Fibroblast of lung (primary cell): ENCODE measurements around the gene FOXM1. TPM values are rescaled to one million over a fixed set of nuclear protein-coding genes. Genes with fewer than 3 reads are reported as not detected.
"Not testable (repeated sequence)": the region's sequence is repeated elsewhere in the genome, so short reads cannot be mapped to it uniquely, and the experiment has no call there.

Experiments used
- DNase-seq, 2 donors: peaks; one replicate each; pipeline versions ENCODE4 v3.0.0 to v3.0.0-alpha.2; 2010; ENCODE audit warnings: low read depth in 2 of 2
- H2AFZ ChIP-seq: 2 replicates; pipeline ENCODE4 v1.5.1; 2012; ENCODE audit warnings: low read length, control low read depth, inconsistent platforms
- H3K27ac ChIP-seq: 2 replicates; pipeline ENCODE4 v1.5.1; 2011; ENCODE audit warnings: low read length, control low read depth; ENCODE audit not compliant: insufficient read depth
- H3K27me3 ChIP-seq: 2 replicates; pipeline ENCODE4 v1.5.1; 2011; ENCODE audit warnings: mild to moderate bottlenecking, low read length; ENCODE audit not compliant: control insufficient read depth, insufficient read depth
- H3K36me3 ChIP-seq: 2 replicates; pipeline ENCODE4 v1.5.1; 2011; ENCODE audit warnings: low read length; ENCODE audit not compliant: control insufficient read depth, insufficient read depth
- H3K4me1 ChIP-seq: 2 replicates; pipeline ENCODE4 v1.5.1; 2011; ENCODE audit warnings: low read length; ENCODE audit not compliant: control insufficient read depth, insufficient read depth; ENCODE audit errors: extremely low read depth
- H3K4me2 ChIP-seq: 2 replicates; pipeline ENCODE4 v1.5.1; 2011; ENCODE audit warnings: low read length, control low read depth; ENCODE audit not compliant: insufficient read depth; ENCODE audit errors: extremely low read depth
- H3K4me3 ChIP-seq, 4 experiments: fragments of 200-600 bp in 1 of 4; sonication (generic) in 1 of 4; replicated peaks in 1 of 4; 2 replicates each; pipeline ENCODE4 v1.5.1; 2011 to 2016; ENCODE audit warnings: low read length in 4 of 4, low read depth in 3 of 4, mild to moderate bottlenecking in 3 of 4, control low read depth in 2 of 4, inconsistent platforms in 1 of 4, mixed read lengths in 1 of 4; ENCODE audit not compliant: insufficient read depth in 1 of 4; ENCODE audit errors: control extremely low read depth in 1 of 4
- H3K79me2 ChIP-seq: 2 replicates; pipeline ENCODE4 v1.5.1; 2012; ENCODE audit warnings: mild to moderate bottlenecking, low read length, inconsistent platforms; ENCODE audit not compliant: control insufficient read depth, insufficient read depth
- H3K9ac ChIP-seq: 2 replicates; pipeline ENCODE4 v1.5.1; 2011; ENCODE audit warnings: mild to moderate bottlenecking, low read length, control low read depth; ENCODE audit not compliant: insufficient read depth
- H3K9me3 ChIP-seq: 2 replicates; pipeline ENCODE4 v1.5.1; 2012; ENCODE audit warnings: low read depth, low read length; ENCODE audit not compliant: control insufficient read depth, insufficient read depth
- H4K20me1 ChIP-seq: 2 replicates; pipeline ENCODE4 v1.5.1; 2011; ENCODE audit warnings: low read length; ENCODE audit not compliant: control insufficient read depth, insufficient read depth; ENCODE audit errors: extremely low read depth
- EZH2 ChIP-seq: IDR thresholded peaks from 2 replicates; pipeline ENCODE4 v1.5.1; 2012; ENCODE audit warnings: low read length, control low read depth, mild to moderate bottlenecking; ENCODE audit errors: missing control alignments
- polyA plus RNA-seq, 2 donors: library from polyadenylated mRNA; depleted of rRNA in 1 of 2; stranded (reverse) in 1 of 2; unstranded in 1 of 2; fragments of >200 nt; gene quantifications; 2 replicates each; pipeline ENCODE4 v1.2.1, GENCODE V29; 2011 to 2012; ENCODE audit warnings: missing spikeins in 1 of 2
- total RNA-seq: library from RNA; depleted of rRNA; stranded (reverse); fragments of >200 nt; gene quantifications from 2 replicates; pipeline ENCODE4 v1.2.1, GENCODE V29; 2014
- TF ChIP-seq, protein P1 (sequence below), 2 donors: IDR thresholded peaks in 1 of 2; conservative IDR thresholded peaks in 1 of 2; 1 replicate in 1 of 2; 2 replicates in 1 of 2; pipeline ENCODE4 v1.5.1; 2011 to 2012; ENCODE audit warnings: low read length in 2 of 2, control low read depth in 1 of 2, inconsistent platforms in 1 of 2, low read depth in 1 of 2, mild to moderate bottlenecking in 1 of 2

Gene FOXM1
- total and polyA plus RNA-seq, 2 donors (not counting 1 experiment from before 2014, with no cell fraction given): 7.3 to 14.6 TPM

DNA sequence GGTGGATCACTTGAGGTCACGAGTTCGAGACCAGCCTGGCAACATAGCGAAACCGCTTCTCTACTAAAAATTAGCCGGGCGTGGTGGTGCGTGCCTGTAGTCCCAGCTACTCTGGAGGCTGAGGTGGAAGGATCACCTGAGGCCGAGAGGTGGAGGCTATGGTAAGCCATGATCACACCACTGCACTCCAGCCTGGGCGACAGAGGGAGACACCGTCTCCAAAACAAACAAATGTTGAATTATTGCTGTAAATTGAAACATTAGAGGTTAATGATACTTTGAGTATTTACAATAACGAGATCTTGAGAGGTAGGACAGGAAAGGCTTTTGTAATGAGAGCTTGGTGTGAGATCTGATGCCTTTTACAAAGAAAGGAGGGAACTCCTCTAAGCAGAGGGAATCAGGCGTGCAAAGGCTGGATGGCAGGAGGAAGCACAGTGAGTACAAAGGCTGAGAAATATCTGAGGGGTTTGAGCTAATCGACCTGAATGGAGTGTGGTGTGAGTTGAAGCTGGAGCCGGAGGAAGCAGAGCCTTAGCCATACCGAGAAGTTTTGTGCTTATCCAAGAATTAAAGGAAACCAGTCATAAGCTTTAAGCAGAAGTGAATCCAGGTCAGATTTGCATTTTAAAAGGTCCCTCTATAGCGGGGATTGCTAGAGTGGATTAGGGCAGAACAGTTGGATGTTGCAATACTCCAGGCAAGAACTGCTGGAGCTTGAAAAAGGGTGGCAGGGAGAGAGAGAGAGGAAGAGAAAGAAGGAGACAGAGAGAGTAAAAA, 1.2 kb upstream of the FOXM1 start:
- Histone ChIP-seq H2AFZ (peak overlapping the region; percentile 11), H4K20me1 (no peaks in the 10 kb centered on the region)
- DNase-seq: peak; percentile 27 to 72

DNA sequence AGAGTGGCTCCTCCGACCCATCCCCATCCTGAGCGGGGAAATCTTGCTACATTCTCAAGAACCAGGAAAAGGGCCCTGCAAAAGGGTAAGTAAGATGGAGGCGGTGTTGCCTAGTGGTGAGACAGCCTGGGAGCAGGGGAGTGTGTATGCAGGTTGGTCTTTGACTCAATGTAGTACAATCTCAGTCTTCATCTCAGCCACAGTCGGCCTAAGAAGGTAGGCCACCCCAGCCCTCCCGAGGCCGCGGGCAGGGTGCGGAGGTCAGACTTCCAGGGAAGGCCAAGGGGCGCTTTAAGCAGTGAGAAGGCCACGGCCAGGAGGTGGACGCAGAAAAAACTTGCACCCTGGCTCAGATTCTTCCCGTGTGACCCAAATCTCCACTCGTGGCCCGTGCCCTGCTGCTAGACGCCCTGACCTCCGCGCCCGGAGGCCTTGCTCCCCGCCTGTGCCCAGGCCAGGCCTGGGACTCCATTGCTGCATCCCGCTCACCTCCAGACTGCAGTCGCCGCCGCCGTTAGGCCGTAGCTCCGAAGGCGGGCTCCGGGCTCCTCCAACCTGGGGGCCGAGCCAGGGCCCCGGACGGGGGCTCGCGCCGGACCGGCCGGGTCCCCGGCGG, 435 bp downstream of the FOXM1 start:
- H3K36me3 ChIP-seq: peaks cover 2% of the 10 kb centered on the region
- DNase-seq: peak; percentile 26 to 29
- no peaks in the 10 kb centered on the region for H3K9me3 ChIP-seq
- H4K20me1 ChIP-seq: no peaks in the 10 kb centered on the region
- H2AFZ ChIP-seq: peak overlapping the region; percentile 92
- H3K9ac ChIP-seq: peak overlapping the region; percentile 84
- peak overlapping the region; percentile 64 to 92 (median 78) for H3K4me3 ChIP-seq
- H3K27ac ChIP-seq: peak overlapping the region; percentile 98
- H3K27me3 ChIP-seq: no peaks in the 10 kb centered on the region
- H3K4me1 ChIP-seq: peaks cover 6% of the 10 kb centered on the region
- peaks cover 60% of the 10 kb centered on the region for H3K79me2 ChIP-seq
- TF ChIP-seq, protein P1, sequence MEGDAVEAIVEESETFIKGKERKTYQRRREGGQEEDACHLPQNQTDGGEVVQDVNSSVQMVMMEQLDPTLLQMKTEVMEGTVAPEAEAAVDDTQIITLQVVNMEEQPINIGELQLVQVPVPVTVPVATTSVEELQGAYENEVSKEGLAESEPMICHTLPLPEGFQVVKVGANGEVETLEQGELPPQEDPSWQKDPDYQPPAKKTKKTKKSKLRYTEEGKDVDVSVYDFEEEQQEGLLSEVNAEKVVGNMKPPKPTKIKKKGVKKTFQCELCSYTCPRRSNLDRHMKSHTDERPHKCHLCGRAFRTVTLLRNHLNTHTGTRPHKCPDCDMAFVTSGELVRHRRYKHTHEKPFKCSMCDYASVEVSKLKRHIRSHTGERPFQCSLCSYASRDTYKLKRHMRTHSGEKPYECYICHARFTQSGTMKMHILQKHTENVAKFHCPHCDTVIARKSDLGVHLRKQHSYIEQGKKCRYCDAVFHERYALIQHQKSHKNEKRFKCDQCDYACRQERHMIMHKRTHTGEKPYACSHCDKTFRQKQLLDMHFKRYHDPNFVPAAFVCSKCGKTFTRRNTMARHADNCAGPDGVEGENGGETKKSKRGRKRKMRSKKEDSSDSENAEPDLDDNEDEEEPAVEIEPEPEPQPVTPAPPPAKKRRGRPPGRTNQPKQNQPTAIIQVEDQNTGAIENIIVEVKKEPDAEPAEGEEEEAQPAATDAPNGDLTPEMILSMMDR (conservative IDR thresholded peaks at IDR 0.05 in 1 of 2, IDR thresholded peaks at IDR 0.05 in 1 of 2; ENCODE audit: low read depth in 1 of 2, low read length in 2 of 2): no peak
- peak overlapping the region; percentile 99 for H3K4me2 ChIP-seq

More for the DNA sequence above, 1.2 kb upstream of the FOXM1 start:
- no peaks in the 10 kb centered on the region for H3K9me3 ChIP-seq
- H3K4me2 ChIP-seq: peak overlapping the region; percentile 98
- H3K79me2 ChIP-seq: peaks cover 58% of the 10 kb centered on the region
- H3K4me1 ChIP-seq: peaks cover 6% of the 10 kb centered on the region
- H3K27me3 ChIP-seq: no peaks in the 10 kb centered on the region
- peak overlapping the region; percentile 98 for H3K27ac ChIP-seq
- no peaks in the 10 kb centered on the region for H3K36me3 ChIP-seq
- peak overlapping the region; percentile 76 to 95 (median 90) for H3K4me3 ChIP-seq
- TF ChIP-seq, protein P1 (conservative IDR thresholded peaks at IDR 0.05 in 1 of 2, IDR thresholded peaks at IDR 0.05 in 1 of 2; ENCODE audit: low read depth in 1 of 2, low read length in 2 of 2): peak in 1 of 2 donors; percentile 15
- no peak for TF ChIP-seq EZH2
- peak overlapping the region; percentile 95 for H3K9ac ChIP-seq

DNA sequence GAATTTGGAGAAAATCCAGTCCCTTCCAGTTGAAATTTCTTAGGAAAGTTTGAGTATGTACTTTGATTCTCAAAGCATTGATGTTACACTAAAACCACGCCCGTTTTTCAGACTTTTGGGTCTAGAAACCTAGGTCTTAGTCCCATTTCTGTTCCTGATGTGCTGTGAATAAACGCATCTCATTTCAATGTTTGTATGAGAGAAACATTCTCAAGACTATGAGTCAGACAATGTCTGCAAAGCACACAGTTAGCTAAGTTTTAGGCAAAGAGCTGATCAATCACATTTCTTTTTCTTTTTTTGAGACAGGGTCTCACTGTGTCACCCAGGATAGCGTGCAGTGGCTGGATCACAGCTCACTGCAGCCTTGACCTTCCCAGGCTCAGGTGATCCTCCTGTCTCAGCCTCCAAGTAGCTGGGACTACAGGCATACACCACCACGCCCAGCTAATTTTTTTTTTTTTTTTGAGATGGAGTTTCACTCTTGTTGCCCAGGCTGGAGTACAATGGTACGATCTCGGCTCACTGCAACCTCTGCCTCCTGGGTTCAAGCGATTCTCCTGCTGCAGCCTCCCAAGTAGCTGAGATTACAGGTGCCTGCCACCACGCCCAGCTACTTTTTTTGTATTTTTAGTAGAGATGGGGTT, 7.9 kb downstream of the FOXM1 start:
- H3K9me3 ChIP-seq, H3K4me2 ChIP-seq, H3K27ac ChIP-seq, H3K4me3 ChIP-seq, H3K4me1 ChIP-seq, H3K9ac ChIP-seq, H2AFZ ChIP-seq, H4K20me1 ChIP-seq, H3K27me3 ChIP-seq, H3K79me2 ChIP-seq: not testable (repeated sequence)
- peak; percentile 57 to 65 for DNase-seq
- peaks cover 12% of the 10 kb centered on the region for H3K36me3 ChIP-seq
